AG09319 (cell line): Measurements from ENCODE around the gene SLC39A11.

Experiments
- DNase-seq: peaks from one replicate; pipeline ENCODE4 v3.0.0-alpha.2; 2010; ENCODE audit warnings: low read depth; ENCODE audit errors: extremely low read depth
- CTCF ChIP-seq: IDR thresholded peaks from 2 replicates; pipeline ENCODE4 v1.5.1; 2011; ENCODE audit warnings: low read depth, mild to moderate bottlenecking, inconsistent platforms, low read length, moderate library complexity

SLC39A11 gene

GRCh38 chr17:72759301-72759700 is 333.2 kb downstream of the SLC39A11 start:
- no peak for DNase-seq
- no peak for TF ChIP-seq CTCF

GRCh38 chr17:72756256-72756655 is 336.2 kb downstream of the SLC39A11 start:
- no peak for TF ChIP-seq CTCF
- DNase-seq: no peak

GRCh38 chr17:72754513-72754912 is 338.0 kb downstream of the SLC39A11 start:
- TF ChIP-seq CTCF: no peak
- DNase-seq: no peak

GRCh38 chr17:72751746-72752145 is 340.7 kb downstream of the SLC39A11 start:
- no peak for TF ChIP-seq CTCF
- DNase-seq: no peak

- no peak for DNase-seq
- TF ChIP-seq CTCF: no peak
Observed at GRCh38 chr17:72749119-72749572, 343.3 kb downstream of the SLC39A11 start.

GRCh38 chr17:72747501-72747900 is 345.0 kb downstream of the SLC39A11 start:
- no peak for DNase-seq
- TF ChIP-seq CTCF: no peak

GRCh38 chr17:72745241-72745640 is 347.2 kb downstream of the SLC39A11 start:
- no peak for TF ChIP-seq CTCF
- no peak for DNase-seq

- no peak for TF ChIP-seq CTCF
Observed at GRCh38 chr17:72743037-72743467, 349.4 kb downstream of the SLC39A11 start.

More at GRCh38 chr17:72743037-72743467, 349.4 kb downstream of the SLC39A11 start:
- no peak for DNase-seq
